NB4 (cell line): ENCODE measurements around the gene MESP2.

ENCODE experiments used
- MYC ChIP-seq: IDR thresholded peaks from 2 replicates; pipeline ENCODE4 v1.6.1; 2011; ENCODE audit warnings: low read depth, low read length
- TF ChIP-seq, protein P1 (sequence below): IDR thresholded peaks from 2 replicates; pipeline ENCODE4 v1.6.1; 2011; ENCODE audit warnings: low read depth, low read length

DNA sequence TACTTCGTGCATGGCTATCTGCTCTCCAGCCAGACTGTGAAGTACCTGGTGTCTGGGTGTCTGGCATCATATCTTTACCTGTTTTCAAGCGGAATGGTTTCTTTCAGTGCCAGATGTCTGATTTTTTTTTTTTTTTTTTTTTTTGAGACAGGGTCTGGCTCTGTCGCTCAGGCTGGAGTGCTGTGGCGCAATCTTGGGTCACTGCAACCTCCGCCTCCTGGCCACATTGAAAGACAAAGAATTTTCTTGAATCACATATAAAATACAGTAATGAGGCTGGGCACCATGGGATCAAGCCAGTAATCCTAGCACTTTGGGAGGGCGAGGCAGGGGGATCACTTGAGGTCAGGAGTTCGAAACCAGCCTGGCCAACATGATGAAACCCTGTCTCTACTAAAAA, 22.3 kb upstream of the MESP2 start:
- no peak for TF ChIP-seq MYC
- TF ChIP-seq, protein P1, sequence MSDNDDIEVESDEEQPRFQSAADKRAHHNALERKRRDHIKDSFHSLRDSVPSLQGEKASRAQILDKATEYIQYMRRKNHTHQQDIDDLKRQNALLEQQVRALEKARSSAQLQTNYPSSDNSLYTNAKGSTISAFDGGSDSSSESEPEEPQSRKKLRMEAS = no peak
